HT-29 (cell line): ENCODE measurements around the gene FBXO17. TPM values are rescaled to one million over a fixed set of nuclear protein-coding genes. Genes with fewer than 3 reads are reported as not detected.
"Not testable (repeated sequence)": the region's sequence is repeated elsewhere in the genome, so short reads cannot be mapped to it uniquely, and the experiment has no call there.

Experiments
- DNase-seq: peaks from one replicate; pipeline ENCODE4 v3.0.0-alpha.2; 2015; ENCODE audit warnings: low spot score
- total RNA-seq: library from RNA; depleted of rRNA; stranded (reverse); fragments of >200 nt; shearing (Covaris generic); gene quantifications from 2 replicates; pipeline ENCODE4 v1.2.3, GENCODE V29; 2014; rRNA removed

The FBXO17 gene
- total RNA-seq: not detected in 2 replicates

GRCh38 chr19:38975214-38975860, at the start of gene FBXO17:
Gene FBXO17 (minus strand): TSS chr19:38975742. CDS start chr19:38950319, 25,423 bp downstream.
- no peak for DNase-seq

GRCh38 chr19:39024875-39025641, 49.5 kb upstream of the FBXO17 start:
- DNase-seq: no peak

GRCh38 chr19:39021063-39021462, 45.5 kb upstream of the FBXO17 start:
- DNase-seq: no peak

GRCh38 chr19:39017646-39018045, 42.1 kb upstream of the FBXO17 start:
- DNase-seq: no peak

- DNase-seq: no peak
Measured at GRCh38 chr19:39017026-39017425, 41.5 kb upstream of the FBXO17 start.

- DNase-seq: no peak
Measured at GRCh38 chr19:39014037-39014436, 38.5 kb upstream of the FBXO17 start.

GRCh38 chr19:39009001-39009400, 33.5 kb upstream of the FBXO17 start:
- no peak for DNase-seq

GRCh38 chr19:39008137-39008536, 32.6 kb upstream of the FBXO17 start:
- DNase-seq: no peak

GRCh38 chr19:39007096-39007495, 31.6 kb upstream of the FBXO17 start:
- DNase-seq: no peak

GRCh38 chr19:39004403-39004802, 28.9 kb upstream of the FBXO17 start:
- DNase-seq: no peak

- DNase-seq: no peak
Measured at GRCh38 chr19:39003796-39004195, 28.3 kb upstream of the FBXO17 start.

- DNase-seq: no peak
Measured at GRCh38 chr19:39003188-39003587, 27.6 kb upstream of the FBXO17 start.

GRCh38 chr19:39001041-39001440, 25.5 kb upstream of the FBXO17 start:
- no peak for DNase-seq

- not testable (repeated sequence) for DNase-seq
Measured at GRCh38 chr19:38997576-38997975, 22.0 kb upstream of the FBXO17 start.

GRCh38 chr19:38993271-38993670, 17.7 kb upstream of the FBXO17 start:
- peak; percentile 55 for DNase-seq

- DNase-seq: no peak
Measured at GRCh38 chr19:38990949-38991697, 15.6 kb upstream of the FBXO17 start.

- DNase-seq: not testable (repeated sequence)
Measured at GRCh38 chr19:38989614-38990013, 14.1 kb upstream of the FBXO17 start.

- DNase-seq: no peak
Measured at GRCh38 chr19:38989066-38989605, 13.6 kb upstream of the FBXO17 start.

GRCh38 chr19:38988627-38989026, 13.1 kb upstream of the FBXO17 start:
- DNase-seq: not testable (repeated sequence)

- DNase-seq: not testable (repeated sequence)
Measured at GRCh38 chr19:38987745-38988144, 12.2 kb upstream of the FBXO17 start.

GRCh38 chr19:38985262-38985661, 9.7 kb upstream of the FBXO17 start:
- DNase-seq: no peak
